LNCaP clone FGC (cell line): Measurements from ENCODE around the gene PKDCC.

ENCODE experiments used
- DNase-seq: peaks from one replicate; pipeline ENCODE4 v3.0.0-alpha.2; 2011; ENCODE audit warnings: low read depth
- H3K4me3 ChIP-seq: 2 replicates; pipeline ENCODE4 v1.5.1; 2011; ENCODE audit warnings: mild to moderate bottlenecking, low read depth, low read length, control low read depth
- TF ChIP-seq, protein P1 (sequence below): IDR thresholded peaks from 2 replicates; pipeline ENCODE4 v1.5.1; 2012; ENCODE audit warnings: mild to moderate bottlenecking; ENCODE audit not compliant: control insufficient read depth, insufficient read depth; ENCODE audit errors: extremely low read depth

Gene PKDCC

DNA sequence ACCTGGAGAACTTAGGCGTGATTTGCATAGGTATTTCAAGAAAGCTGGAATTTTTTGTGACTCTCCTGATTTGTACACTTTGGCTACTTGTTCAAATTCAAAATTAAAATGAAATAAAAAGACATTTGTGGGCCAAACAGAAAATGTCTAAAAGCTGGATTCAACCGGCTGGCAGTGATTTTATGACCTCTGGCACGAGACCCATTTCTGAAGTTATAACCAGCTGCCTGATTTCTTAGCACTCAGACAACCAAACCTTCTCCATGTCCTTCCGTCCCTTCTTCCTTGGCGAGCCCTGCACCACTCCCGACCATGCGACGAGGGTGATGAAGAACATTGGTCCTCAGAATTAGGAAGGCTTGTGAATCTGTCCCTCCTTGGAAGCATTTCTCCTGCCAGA is 19.7 kb downstream of the PKDCC start:
- no peak overlapping the region for H3K4me3 ChIP-seq
- no peak for DNase-seq
- TF ChIP-seq, protein P1, sequence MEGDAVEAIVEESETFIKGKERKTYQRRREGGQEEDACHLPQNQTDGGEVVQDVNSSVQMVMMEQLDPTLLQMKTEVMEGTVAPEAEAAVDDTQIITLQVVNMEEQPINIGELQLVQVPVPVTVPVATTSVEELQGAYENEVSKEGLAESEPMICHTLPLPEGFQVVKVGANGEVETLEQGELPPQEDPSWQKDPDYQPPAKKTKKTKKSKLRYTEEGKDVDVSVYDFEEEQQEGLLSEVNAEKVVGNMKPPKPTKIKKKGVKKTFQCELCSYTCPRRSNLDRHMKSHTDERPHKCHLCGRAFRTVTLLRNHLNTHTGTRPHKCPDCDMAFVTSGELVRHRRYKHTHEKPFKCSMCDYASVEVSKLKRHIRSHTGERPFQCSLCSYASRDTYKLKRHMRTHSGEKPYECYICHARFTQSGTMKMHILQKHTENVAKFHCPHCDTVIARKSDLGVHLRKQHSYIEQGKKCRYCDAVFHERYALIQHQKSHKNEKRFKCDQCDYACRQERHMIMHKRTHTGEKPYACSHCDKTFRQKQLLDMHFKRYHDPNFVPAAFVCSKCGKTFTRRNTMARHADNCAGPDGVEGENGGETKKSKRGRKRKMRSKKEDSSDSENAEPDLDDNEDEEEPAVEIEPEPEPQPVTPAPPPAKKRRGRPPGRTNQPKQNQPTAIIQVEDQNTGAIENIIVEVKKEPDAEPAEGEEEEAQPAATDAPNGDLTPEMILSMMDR: no peak

DNA sequence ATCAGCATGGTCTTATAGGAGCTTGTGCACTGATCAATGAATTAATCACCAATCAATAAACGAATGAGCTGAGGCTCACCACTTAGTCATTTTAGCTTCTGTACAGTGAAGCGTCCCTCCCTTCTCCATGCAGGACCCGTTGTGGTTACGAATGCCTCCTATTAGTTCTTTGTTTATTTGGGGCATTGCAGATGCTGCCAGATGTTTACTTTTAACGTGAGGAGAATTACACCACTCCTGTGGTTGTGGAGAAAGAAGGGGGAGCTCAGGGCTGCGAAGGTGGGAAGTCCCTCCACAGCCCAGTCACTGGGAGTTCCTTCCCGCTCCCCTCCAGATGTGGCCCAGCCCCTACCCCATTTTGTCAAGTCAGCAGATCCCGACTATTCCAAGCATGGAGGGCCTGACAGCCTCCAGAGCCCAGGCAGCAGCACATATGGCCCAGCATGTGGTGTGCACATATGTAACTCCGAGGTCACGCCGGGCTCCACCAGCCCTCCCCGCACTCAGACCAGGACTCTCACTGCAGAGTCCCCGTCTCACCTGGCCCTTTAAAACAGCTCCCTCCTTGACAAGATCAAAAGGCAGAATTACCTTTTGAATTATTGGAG is 20.9 kb downstream of the PKDCC start:
- no peak overlapping the region for H3K4me3 ChIP-seq
- DNase-seq: no peak
- TF ChIP-seq, protein P1: no peak

DNA sequence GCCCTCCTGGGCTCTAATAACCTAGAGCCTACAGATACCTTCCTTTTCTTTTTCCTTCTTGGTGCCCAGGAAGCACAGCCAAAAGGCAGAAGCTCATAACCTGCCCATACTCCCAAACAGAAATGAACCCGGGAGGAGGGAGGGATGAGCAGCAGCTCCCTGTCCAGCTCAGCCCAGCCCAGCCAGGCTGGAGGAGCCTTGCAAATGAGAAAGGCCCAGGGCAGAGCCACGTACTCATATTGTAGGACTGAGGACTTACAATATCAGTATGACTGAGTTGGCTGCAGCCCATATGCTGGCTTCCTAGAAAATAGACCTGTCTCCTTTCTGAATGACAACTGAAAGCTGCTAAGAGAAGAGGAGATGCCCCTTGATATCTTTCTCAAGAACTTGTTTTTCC is 21.7 kb downstream of the PKDCC start:
- TF ChIP-seq, protein P1: no peak
- no peak for DNase-seq
- H3K4me3 ChIP-seq: no peak overlapping the region

DNA sequence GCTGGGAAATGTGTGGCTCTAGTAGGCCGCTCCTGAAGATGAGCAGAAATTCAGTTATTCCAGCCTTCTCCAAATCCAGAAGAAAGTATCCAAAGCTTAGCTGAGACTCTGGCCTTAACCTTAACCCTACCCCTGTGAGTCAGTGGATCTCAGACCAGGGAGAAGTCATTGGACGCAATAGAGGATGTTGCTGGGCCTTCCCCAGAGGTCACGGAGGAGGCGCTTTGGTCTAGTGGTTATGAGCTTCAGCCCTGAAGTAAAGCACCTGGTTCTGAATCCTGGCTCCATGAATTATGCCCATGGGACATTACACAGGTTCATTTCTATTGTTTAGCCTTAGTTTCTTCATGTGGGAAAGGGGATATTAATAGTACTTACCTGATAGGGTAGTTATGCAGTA is 24.0 kb downstream of the PKDCC start:
- no peak for DNase-seq
- TF ChIP-seq, protein P1: no peak
- no peak overlapping the region for H3K4me3 ChIP-seq

DNA sequence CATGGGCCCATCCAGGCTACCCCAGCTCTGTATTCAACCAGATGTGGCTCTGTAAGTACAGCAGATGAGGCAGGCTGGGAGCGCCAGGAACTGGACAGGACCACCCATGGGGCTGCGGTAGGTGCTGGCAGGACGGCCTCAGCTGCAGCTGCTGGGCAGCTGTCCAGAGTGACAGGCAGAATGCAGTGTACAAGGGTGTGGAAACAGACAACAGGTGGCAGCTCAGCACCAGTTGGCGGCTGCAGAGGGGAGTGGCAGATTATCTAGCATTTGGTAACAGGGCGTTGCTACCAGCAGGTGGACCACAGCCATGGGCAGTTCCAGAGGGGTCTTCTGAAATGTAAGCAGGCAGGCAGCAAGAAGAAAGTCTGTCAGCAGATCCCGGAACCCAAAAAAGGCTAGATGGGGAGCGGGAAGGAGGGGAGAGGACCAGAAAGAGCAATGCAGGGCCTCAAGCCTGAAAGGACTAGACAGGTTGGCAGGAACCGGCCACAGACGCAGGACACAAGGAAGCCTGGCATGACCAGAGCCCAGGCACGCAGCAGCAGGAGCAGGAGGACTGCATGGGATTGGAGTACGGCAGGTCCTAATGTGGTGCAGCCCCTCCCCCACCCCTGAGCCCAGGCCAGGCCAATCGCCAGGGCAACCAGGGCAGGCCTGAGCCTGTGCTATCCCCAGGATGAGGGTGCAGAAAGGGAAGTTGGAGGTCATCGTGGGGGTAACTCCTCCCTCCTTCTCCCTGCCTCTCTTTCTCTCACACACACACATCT is 24.7 kb downstream of the PKDCC start:
- no peak for DNase-seq
- TF ChIP-seq, protein P1: no peak
- H3K4me3 ChIP-seq: no peak overlapping the region

DNA sequence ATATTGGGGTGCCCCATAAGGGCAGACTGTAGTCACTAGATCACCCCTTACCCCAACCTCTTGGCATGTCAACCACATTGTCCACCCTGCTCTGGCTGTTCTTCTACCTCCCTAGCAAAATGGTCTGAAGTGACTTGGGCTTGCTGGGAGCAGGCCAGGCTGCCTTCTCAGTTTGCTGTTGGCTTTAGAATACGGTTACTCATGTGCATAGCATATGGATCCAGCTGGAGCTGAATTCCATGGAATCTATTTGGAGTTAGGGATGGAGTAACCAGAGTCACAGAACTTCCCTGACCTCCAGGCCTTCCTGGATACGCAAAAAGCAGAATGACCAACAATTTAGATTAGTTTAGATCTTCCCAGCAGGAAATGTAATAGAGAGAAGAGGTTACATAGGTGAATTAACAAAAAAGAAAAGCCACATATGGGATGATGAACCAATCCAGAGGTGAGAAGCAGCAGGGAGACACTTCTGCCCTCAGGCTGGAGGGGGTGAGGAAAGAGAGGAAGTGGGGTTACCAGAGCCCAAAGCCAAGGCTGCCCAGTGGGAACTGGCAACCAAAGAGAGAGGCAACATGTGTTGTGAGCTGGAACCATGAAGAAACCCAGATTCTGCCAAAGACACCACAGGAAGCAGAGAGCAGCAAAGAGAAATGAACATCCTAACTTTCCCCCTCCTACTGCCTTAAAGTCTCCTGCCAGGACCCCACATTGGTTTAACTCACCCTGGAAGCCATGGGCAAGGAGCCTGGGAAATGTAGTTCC is 26.1 kb downstream of the PKDCC start:
- TF ChIP-seq, protein P1: no peak
- DNase-seq: no peak
- H3K4me3 ChIP-seq: no peak overlapping the region
